GM19240 (cell line): ENCODE results near the gene TELO2.
A peak's percentile ranks its signal among the peaks of the same experiment; 100 is the strongest.
"Not testable (repeated sequence)": the region's sequence is repeated elsewhere in the genome, so short reads cannot be mapped to it uniquely, and the experiment has no call there.

Source experiments
- DNase-seq: peaks from one replicate; pipeline ENCODE4 v3.0.0; 2011; ENCODE audit warnings: low spot score; ENCODE audit not compliant: insufficient read length

TELO2 gene

GRCh38 chr16:1475552-1476114 is 17.5 kb upstream of the TELO2 start:
- DNase-seq = no peak

DNA sequence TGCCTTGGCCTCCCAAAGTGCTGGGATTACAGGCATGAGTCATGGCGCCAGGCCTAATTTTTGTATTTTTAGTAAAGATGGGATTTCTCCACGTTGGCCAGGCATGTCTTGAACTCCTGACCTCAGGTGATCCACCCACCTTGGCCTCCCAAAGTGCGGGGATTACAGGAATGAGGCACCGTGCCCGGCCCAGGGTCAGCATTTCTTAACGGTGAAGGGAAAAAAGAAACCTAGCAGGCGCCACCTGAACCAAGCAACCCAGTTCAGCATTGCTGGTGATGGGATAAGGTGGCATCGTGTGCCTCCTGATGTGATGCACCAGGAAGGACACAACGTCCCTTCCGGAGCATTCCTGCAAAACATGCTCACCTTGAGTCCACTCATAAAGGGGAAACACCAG is 16.1 kb upstream of the TELO2 start:
- DNase-seq = no peak

GRCh38 chr16:1478937-1479336 is 14.2 kb upstream of the TELO2 start:
- not testable (repeated sequence) for DNase-seq

DNA sequence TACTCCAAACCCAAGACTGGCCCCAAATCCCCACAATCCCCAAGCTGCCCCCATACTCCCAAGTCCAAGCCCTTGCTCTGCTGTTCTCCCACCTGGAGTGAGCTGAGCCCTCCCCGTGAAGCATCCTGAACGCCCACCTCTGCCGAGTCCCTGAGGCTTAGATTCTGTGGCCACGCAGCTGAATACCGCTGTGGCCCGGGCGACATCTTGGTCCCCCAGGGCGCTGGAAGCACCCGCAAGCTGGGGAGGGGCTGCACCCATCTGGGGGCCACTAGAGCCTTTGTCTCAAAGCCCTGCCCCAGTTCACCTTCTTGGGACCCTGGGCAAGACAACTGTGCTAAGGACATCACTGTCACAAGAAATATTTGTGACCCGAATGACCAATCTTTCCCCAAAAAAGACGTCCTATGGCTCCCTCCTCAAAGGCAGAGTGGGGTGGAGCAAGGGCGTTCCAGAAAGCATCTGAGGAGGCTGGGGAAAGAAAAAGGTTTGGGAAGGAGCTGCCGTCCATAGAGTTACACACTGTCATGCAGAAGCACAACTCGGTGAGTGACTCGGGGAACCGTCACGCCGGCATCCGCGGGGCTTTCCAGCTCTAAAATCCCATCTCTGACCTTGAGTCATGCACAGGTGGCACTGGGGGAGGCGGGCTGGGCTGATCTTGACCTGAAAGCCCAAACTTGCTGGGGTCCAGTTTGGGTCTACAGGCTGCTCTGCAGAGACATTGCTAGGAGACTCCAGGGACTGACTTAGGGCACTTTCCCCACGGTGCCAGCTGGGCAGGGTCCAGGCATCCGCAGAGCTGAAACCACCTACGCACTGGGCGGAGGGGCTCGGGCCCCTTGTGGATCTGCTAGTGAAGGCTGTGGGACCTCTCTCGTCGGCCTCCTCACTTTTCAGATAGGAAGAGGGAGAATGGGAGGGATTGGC is 11.0 kb upstream of the TELO2 start:
- no peak for DNase-seq

- DNase-seq = no peak
These were observed 7.2 kb upstream of the TELO2 start for GRCh38 chr16:1485847-1486496.

DNA sequence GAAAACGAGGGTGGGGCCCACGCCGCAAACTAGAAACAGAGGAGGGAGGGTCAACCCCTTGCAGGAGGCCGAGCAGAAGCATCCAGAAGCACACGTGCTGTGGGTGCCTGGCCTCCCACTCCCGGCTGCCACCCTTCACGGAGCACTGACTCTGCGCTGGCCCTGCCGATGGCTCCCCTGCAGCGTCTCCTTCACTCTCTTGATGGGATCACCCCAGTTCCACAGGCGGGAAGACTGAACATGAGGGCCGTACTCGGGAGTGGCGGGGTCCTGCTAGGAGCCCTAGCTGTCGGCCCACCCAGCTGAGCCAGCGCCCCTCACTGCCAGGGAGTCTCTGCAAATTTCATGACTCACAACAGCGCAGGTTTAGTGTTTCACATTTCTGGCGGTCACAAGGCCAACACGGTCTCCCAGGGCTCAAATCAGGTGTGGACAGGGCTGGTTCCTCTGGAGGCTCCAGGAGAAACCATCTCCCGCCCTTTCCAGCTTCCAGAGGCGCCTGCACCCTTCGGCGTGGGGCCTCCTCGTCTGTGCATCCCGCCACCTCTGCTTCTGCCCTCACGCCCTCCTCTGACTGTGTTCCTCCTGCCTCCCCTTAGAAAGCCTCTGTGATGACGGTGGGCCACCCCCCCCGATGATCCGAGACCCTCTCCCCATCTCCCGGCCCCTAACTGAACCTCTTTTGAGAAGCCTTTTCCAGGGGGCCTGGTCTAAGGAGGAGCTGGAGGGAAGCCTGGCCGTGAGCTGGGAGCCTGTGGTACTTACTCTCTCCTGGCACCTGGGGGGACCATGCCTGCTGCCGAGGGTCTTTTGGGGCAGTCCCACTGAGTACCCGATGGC is 6.4 kb upstream of the TELO2 start:
- no peak for DNase-seq

DNA sequence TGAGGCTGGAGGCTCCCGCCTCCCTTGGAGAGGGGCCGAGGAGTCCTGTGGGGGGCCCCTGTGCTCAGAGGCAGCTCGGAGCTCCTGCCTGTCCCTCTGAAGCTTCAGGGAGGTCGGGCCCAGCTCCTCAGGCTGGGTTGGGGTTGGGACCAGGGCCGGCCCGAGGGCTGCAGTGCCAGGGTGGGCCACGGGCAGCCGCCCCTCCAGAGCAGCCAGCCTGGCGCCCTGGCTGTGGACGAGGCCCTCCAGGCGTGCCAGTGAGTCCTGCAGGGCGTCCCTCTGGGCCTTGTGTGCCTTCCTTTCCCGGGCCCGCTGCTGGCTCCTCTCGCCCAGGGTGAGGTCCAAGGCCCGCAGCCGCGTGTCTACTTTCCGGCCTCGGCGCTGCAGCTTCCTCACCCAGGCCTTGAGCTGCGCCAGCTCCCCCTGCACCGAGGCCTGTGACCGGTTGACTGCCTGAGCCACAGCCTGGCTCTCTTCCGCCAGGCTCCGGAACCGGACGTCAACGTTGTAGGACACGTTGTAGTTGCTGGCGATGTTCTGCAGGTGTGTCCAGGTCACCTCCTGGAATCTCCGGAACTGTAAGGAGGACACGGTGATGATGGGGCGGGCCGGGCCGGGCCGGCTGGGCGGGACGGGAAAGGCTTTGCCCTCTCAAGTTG is 5.6 kb upstream of the TELO2 start:
- DNase-seq = no peak

GRCh38 chr16:1488054-1488601 is 5.0 kb upstream of the TELO2 start:
- no peak for DNase-seq

- DNase-seq = no peak
These were observed 4.5 kb upstream of the TELO2 start, which contains the start of gene PTX4 for GRCh38 chr16:1488619-1489018. Gene PTX4, minus strand, starts transcription at chr16:1488944. Its CDS starts 35 bp downstream, at chr16:1488909.

- no peak for DNase-seq
These were observed 4.1 kb upstream of the TELO2 start for GRCh38 chr16:1489077-1489476.

DNA sequence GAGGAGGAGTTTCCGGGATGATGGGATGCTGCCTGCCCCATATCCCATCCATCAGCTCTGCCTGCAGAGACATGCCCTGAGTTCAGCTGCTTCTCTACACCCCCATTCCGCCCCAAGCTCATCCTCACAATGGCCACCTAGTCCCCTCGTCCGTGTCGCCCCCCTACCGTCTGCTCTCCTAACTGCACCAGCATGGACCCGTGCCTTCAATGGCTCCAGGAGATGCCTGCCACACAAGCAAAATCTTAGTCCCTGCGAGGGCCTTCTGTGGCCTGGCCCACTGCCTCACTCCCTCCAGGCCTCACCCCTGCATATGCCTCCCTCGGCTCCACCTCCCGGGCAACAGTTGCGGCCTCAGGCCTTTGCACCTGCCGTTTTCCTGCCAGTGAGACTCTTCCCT is 1.8 kb upstream of the TELO2 start:
- DNase-seq = no peak

GRCh38 chr16:1492082-1492922 is 858 bp upstream of the TELO2 start:
- no peak for DNase-seq

DNA sequence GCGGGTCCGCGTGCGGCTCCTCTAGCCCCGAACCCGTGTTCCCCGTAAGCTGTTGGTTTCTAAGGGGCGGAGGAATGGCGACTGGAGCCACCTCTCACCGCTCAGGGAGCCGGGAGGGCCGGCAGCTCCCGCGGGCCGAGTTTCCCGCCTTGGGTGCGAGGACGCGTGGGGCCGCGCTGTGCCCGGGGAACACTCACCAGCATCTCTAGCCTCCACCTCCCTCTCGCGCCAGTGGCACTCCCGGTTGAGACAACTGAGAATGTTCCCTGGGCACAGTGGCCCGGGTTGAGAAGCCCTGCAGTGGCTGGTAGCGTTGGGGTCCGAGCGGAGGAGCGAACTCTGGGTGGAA is 560 bp downstream of the TELO2 start:
- peak; percentile 36 for DNase-seq

GRCh38 chr16:1494129-1494640 is 1.0 kb downstream of the TELO2 start:
- DNase-seq = no peak

DNA sequence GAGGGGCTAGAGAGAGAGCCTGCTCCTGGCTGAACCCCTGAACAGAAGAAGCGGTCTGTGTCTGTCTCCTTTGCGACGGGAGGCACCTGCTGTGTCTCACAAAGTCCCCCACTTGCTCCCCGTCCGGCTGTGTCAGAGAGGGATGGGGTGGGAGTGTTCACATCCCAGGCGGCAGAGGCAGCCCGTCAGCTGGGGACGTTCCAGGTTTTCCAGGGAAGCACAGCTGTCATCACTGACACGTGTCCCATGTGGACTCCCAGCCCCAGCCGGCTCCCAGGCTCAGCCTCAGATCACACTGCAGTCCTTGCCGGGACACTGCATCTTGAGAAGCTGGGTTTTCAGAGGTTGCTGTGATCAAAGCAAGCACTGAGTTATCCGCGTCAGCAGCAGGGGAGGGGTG is 1.6 kb downstream of the TELO2 start:
- DNase-seq = no peak

- no peak for DNase-seq
These were observed 2.2 kb downstream of the TELO2 start for GRCh38 chr16:1495211-1495888.

DNA sequence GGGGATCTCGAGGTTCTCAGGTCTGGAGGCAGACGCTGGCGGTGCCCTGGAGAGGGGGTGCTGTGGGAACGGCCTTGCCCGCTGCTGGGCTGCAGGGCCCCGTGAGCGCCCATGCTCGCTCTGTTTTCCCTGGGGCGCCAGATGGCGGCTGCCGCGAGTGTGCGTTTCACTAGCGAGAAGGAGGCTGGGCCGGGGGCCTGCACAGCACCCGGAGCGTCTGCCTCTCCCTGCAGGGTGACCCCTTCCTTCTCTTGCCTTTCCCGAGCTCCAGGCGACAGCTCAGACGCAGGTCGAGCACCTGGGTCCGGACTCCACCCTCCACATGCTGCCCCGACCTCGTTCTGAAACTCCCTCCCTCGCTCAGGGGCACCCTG is 2.7 kb downstream of the TELO2 start:
- no peak for DNase-seq

DNA sequence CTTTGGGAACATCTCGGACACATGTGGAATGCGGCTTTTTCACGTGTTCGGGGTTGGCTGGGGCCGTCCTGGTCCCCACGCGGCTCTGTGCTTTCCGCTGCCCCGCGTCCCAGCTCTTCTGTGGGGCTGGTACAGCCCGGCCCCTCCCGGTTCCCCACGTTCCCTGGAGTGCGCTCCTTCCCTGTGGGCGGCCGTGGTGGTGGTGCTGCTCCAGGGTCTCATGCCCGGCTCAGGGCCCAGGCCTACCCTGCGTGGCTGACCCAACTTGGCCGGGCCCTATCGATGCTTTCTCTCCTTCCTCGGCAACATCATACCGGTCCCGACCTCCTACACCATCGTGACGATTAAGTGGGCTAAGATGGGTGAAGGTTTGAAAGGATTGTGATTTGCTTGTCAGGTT is 3.3 kb downstream of the TELO2 start:
- DNase-seq = no peak

DNA sequence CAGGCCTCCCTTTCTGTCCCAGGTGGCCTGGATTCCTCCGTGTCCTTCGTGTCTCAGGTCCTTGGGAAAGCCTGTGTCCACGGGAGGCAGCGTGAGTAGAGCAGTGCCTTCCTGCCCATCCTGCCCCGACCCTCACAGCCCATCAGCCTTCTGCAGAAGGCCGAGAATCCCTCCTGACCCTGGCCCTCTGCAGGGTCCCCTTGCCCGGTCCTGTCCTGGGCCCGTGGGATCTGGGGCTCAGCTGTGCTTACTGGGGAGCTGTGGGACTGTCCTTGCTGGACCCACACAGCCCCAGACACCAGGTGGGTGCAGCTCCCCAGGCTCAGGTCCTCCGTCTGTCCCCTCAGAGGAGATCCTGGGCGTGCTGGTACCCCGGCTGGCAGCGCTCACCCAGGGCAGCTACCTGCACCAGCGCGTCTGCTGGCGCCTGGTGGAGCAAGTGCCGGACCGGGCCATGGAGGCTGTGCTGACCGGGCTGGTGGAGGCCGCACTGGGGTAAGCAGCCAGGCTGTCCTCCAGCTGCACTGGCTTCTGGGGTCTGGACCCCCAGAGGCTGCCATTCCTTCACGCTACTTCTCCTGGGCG is 3.9 kb downstream of the TELO2 start:
- no peak for DNase-seq
